CD14-positive monocyte (primary cell): ENCODE data around the gene CENPU. TPM values are rescaled to one million over a fixed set of nuclear protein-coding genes. Genes with fewer than 3 reads are reported as not detected.
A peak's percentile ranks its signal among the peaks of the same experiment; 100 is the strongest.

Experiments used
- DNase-seq, 3 donors: peaks; one replicate each; pipeline ENCODE4 v3.0.0-alpha.2; 2011 to 2022
- H2AFZ ChIP-seq: 2 replicates; pipeline ENCODE4 v1.6.0; 2012; ENCODE audit warnings: mild to moderate bottlenecking, low read depth, low read length, inconsistent platforms; ENCODE audit not compliant: insufficient read depth, poor library complexity, severe bottlenecking
- H3K27ac ChIP-seq, 2 donors: 1 replicate in 1 of 2; 2 replicates in 1 of 2; pipeline ENCODE4 v1.5.1; 2012 to 2013; ENCODE audit warnings: low read length in 2 of 2, control low read depth in 1 of 2, inconsistent platforms in 1 of 2, low read depth in 1 of 2, mild to moderate bottlenecking in 1 of 2
- H3K27me3 ChIP-seq, 2 donors: one replicate each; pipeline versions ENCODE4 v1.6.0 to v1.6.1; 2011 to 2013; ENCODE audit warnings: low read length in 2 of 2; ENCODE audit not compliant: control insufficient read depth in 2 of 2, insufficient read depth in 2 of 2
- H3K36me3 ChIP-seq, 2 donors: replicated peaks in 1 of 2; 1 replicate in 1 of 2; 2 replicates in 1 of 2; pipeline versions ENCODE4 v1.5.1 to v1.6.1; 2012 to 2013; ENCODE audit warnings: low read length in 2 of 2, control low read depth in 1 of 2, inconsistent platforms in 1 of 2, mild to moderate bottlenecking in 1 of 2; ENCODE audit not compliant: insufficient read depth in 2 of 2, control insufficient read depth in 1 of 2
- H3K4me1 ChIP-seq, 2 donors: 1 replicate in 1 of 2; 2 replicates in 1 of 2; pipeline versions ENCODE4 v1.5.1 to v1.6.1; 2012 to 2013; ENCODE audit warnings: low read length in 2 of 2, control low read depth in 1 of 2, inconsistent platforms in 1 of 2, mild to moderate bottlenecking in 1 of 2, moderate library complexity in 1 of 2; ENCODE audit not compliant: insufficient read depth in 2 of 2, control insufficient read depth in 1 of 2
- H3K4me2 ChIP-seq: replicated peaks from 2 replicates; pipeline ENCODE3; 2012; ENCODE audit warnings: low read length, moderate library complexity, mild to moderate bottlenecking; ENCODE audit not compliant: poor library complexity, severe bottlenecking; ENCODE audit errors: extremely low read depth
- H3K4me3 ChIP-seq, 3 experiments: fragments of 200-600 bp in 1 of 3; sonication (generic) in 1 of 3; replicated peaks in 1 of 3; 1 replicate in 2 of 3; 2 replicates in 1 of 3; pipeline ENCODE4 v1.5.1; 2011 to 2013; ENCODE audit warnings: low read length in 3 of 3, mild to moderate bottlenecking in 3 of 3, control low read depth in 2 of 3, low read depth in 2 of 3, inconsistent platforms in 1 of 3, moderate library complexity in 1 of 3
- H3K79me2 ChIP-seq: 2 replicates; pipeline ENCODE4 v1.6.0; 2012; ENCODE audit warnings: mild to moderate bottlenecking, control low read depth, inconsistent platforms, low read length, moderate library complexity; ENCODE audit not compliant: insufficient read depth
- H3K9ac ChIP-seq: 2 replicates; pipeline ENCODE4 v1.6.0; 2017; ENCODE audit warnings: low read length, mild to moderate bottlenecking; ENCODE audit not compliant: insufficient read depth, poor library complexity, severe bottlenecking
- H3K9me3 ChIP-seq, 2 donors: replicated peaks in 1 of 2; 1 replicate in 1 of 2; 2 replicates in 1 of 2; pipeline versions ENCODE4 v1.5.1 to v1.6.1; 2012 to 2013; ENCODE audit warnings: low read length in 2 of 2, control low read depth in 1 of 2; ENCODE audit not compliant: control insufficient read depth in 1 of 2, insufficient read depth in 1 of 2
- H4K20me1 ChIP-seq: 2 replicates; pipeline ENCODE4 v1.6.0; 2012; ENCODE audit warnings: mild to moderate bottlenecking, low read length, control low read depth, moderate library complexity; ENCODE audit not compliant: insufficient read depth
- H3K27ac Mint-ChIP-seq, 7 donors: one replicate each; pipeline ENCODE4 v1.8.0; 2020; ENCODE audit warnings: mild to moderate bottlenecking in 7 of 7, mixed read lengths in 7 of 7, moderate library complexity in 6 of 7, inconsistent platforms in 2 of 7
- H3K27me3 Mint-ChIP-seq, 3 donors: one replicate each; pipeline ENCODE4 v1.8.0; 2021 to 2022; ENCODE audit warnings: low read depth in 3 of 3, mild to moderate bottlenecking in 3 of 3, mixed read lengths in 3 of 3, moderate library complexity in 3 of 3, inconsistent platforms in 1 of 3
- H3K36me3 Mint-ChIP-seq, 2 donors: one replicate each; pipeline ENCODE4 v1.8.0; 2020; ENCODE audit warnings: mixed read lengths in 2 of 2, inconsistent platforms in 1 of 2, mild to moderate bottlenecking in 1 of 2
- H3K4me1 Mint-ChIP-seq: one replicate; pipeline ENCODE4 v1.8.0; 2020; ENCODE audit warnings: mild to moderate bottlenecking, mixed read lengths
- H3K4me3 Mint-ChIP-seq, 2 donors: one replicate each; pipeline ENCODE4 v1.8.0; 2020; ENCODE audit warnings: mild to moderate bottlenecking in 2 of 2, mixed read lengths in 2 of 2, moderate library complexity in 1 of 2
- H3K9me3 Mint-ChIP-seq, 7 donors: one replicate each; pipeline ENCODE4 v1.8.0; 2020 to 2022; ENCODE audit warnings: mixed read lengths in 7 of 7, mild to moderate bottlenecking in 6 of 7, moderate library complexity in 6 of 7, inconsistent platforms in 2 of 7
- CTCF ChIP-seq: fragments of 200-600 bp; IDR thresholded peaks from one replicate; pipeline ENCODE4 v1.8.0; 2022; ENCODE audit warnings: antibody characterized with exemption, mild to moderate bottlenecking
- WGBS: methylation state at CpG from one replicate; pipeline ENCODE4 v1.1.5; 2013; ENCODE audit warnings: missing lambda C conversion rate; ENCODE audit not compliant: insufficient coverage; 5-methylcytosine and 5-hydroxymethylcytosine counted together
- intact Hi-C, 2 donors: fragments of 100-400 bp; cut with micrococcal nuclease; formaldehyde crosslinking; loops; one replicate each; pipeline versions ENCODE4 v1.15.0 to v1.15.1; 2023
- polyA plus RNA-seq, 3 donors: library from polyadenylated mRNA; depleted of rRNA in 1 of 3; unstranded in 2 of 3; stranded (reverse) in 1 of 3; fragments of 300-500 nt in 2 of 3; fragments of >200 nt in 1 of 3; fragmentation: Illumina TruSeq in 2 of 3; gene quantifications; 1 replicate in 2 of 3; 2 replicates in 1 of 3; pipeline ENCODE4 v1.2.3, GENCODE V29; 2012 to 2021

CENPU gene
- polyA plus RNA-seq, 3 donors, result 1.2 to 1.6 (median 1.5) TPM

GRCh38 chr4:184666670-184667069 is 67.2 kb downstream of the CENPU start:
- Histone ChIP-seq H3K27me3 (no peaks in the 10 kb centered on the region), H3K27ac (peak overlapping the region in 1 of 2 donors; percentile 40), H3K79me2 (no peaks in the 10 kb centered on the region), H3K9ac (no peak overlapping the region), H3K9me3 (no peaks in the 10 kb centered on the region), H4K20me1 (no peaks in the 10 kb centered on the region), H3K4me3 (no peak overlapping the region), H3K4me2 (no peak overlapping the region), H2AFZ (no peak overlapping the region), H3K4me1 (peaks cover 30 to 43% of the 10 kb centered on the region in 2 donors), H3K36me3 (peaks cover 7 to 25% of the 10 kb centered on the region in 2 donors)
- no peak overlapping the region for H3K4me3 Mint-ChIP-seq
- peaks cover 31 to 41% of the 10 kb centered on the region in 2 donors for H3K36me3 Mint-ChIP-seq
- peaks cover 26% of the 10 kb centered on the region for H3K4me1 Mint-ChIP-seq
- no peak for TF ChIP-seq CTCF
- no peaks in the 10 kb centered on the region for H3K27me3 Mint-ChIP-seq
- intact Hi-C loops, result no loop called here
- 98% methylated on average over 6 of the region's 6 CpGs for WGBS
- DNase-seq, result no peak
- H3K9me3 Mint-ChIP-seq, result peaks cover 0 to 2% (median 0%) of the 10 kb centered on the region in 7 donors
- H3K27ac Mint-ChIP-seq, result peak overlapping the region in 2 of 7 donors; percentile 43 to 57

- Histone ChIP-seq H2AFZ (no peak overlapping the region), H3K9me3 (no peaks in the 10 kb centered on the region), H3K27me3 (no peaks in the 10 kb centered on the region), H3K36me3 (peaks cover 10 to 12% of the 10 kb centered on the region in 2 donors), H3K4me1 (peaks cover 30 to 44% of the 10 kb centered on the region in 2 donors), H3K4me3 (no peak overlapping the region), H3K79me2 (no peaks in the 10 kb centered on the region), H3K27ac (peak overlapping the region in 1 of 2 donors; percentile 24), H4K20me1 (no peaks in the 10 kb centered on the region), H3K9ac (no peak overlapping the region), H3K4me2 (no peak overlapping the region)
- no peak overlapping the region for H3K4me3 Mint-ChIP-seq
- H3K36me3 Mint-ChIP-seq, result peaks cover 27 to 30% of the 10 kb centered on the region in 2 donors
- peaks cover 0 to 2% (median 0%) of the 10 kb centered on the region in 7 donors for H3K9me3 Mint-ChIP-seq
- H3K27ac Mint-ChIP-seq, result peak overlapping the region in 4 of 7 donors; percentile 19 to 83 (median 50)
- peaks cover 26% of the 10 kb centered on the region for H3K4me1 Mint-ChIP-seq
- intact Hi-C loops, result no loop called here
- peak in 2 of 3 donors; percentile 39 to 49 for DNase-seq
- no peaks in the 10 kb centered on the region for H3K27me3 Mint-ChIP-seq
- 100% methylated on average over 1 of the region's 6 CpGs for WGBS
- TF ChIP-seq CTCF, result no peak
Observed at GRCh38 chr4:184664445-184665210, 69.3 kb downstream of the CENPU start.
